ENCODE data around the gene DGCR2.
"Not testable (repeated sequence)": the region's sequence is repeated elsewhere in the genome, so short reads cannot be mapped to it uniquely, and the experiment has no call there.

The DGCR2 gene

DNA sequence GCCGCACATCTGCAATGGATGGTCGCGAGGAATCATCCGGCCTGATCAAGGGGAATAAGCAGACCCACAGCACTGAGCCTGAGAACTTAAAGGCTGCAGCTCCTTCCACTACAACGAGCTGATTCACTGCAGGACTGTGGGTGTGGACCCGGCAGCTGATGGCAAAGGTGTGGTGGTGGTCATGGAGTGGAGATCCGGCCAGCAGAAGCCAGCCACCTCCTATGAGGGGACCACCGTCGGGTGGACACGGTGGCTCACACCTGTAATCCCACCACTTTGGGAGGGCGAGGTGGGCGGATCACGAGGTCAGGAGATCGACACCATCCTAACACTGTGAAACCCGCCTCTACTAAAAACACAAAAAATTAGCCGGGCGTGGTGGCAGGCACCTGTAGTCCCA, 66.4 kb downstream of the DGCR2 start:
- no peak overlapping the region for H3K4me3 ChIP-seq (ENCODE audit: low read depth, low read length)
- DNase-seq (ENCODE audit: low read depth) = no peak
- TF ChIP-seq CTCF (IDR thresholded peaks at IDR 0.05; ENCODE audit: low read depth, low read length, missing control alignments) = no peak
- in situ Hi-C loops (cut with HindIII; ENCODE audit: low sequenced_read_pairs) = no loop called here

DNA sequence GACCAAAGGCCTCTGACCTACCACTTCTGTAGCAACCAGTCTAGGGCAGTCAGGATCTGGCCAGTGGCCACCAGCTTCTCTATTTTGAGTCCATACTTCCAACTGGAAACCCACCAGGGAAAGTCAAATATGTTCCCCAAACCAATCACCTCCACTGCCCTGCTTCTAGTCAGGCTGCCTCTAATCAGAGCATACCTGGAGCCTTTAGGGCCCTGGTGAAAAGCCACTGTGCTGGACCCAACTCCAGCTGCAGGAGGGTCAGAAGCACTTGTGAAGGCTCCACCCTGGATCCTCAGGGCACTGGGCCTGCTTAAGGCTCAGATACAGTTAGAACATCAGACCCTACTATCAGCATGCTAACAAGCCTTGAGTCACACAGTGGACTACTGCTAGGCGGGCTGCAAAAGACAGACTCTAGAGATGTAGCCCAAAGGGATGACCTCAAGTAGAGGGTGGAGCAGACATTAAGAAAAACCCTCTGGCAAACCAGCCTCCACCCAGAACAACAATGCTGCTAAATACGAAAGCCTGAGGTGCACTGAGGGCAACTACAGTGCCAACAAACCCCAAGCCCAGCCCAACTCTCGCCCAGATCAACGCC, 69.2 kb downstream of the DGCR2 start:
- no peak for TF ChIP-seq CTCF (IDR thresholded peaks at IDR 0.05; ENCODE audit: low read depth, low read length, missing control alignments)
- DNase-seq (ENCODE audit: low read depth) = no peak
- in situ Hi-C loops (cut with HindIII; ENCODE audit: low sequenced_read_pairs) = no loop called here
- H3K4me3 ChIP-seq (ENCODE audit: low read depth, low read length) = no peak overlapping the region

DNA sequence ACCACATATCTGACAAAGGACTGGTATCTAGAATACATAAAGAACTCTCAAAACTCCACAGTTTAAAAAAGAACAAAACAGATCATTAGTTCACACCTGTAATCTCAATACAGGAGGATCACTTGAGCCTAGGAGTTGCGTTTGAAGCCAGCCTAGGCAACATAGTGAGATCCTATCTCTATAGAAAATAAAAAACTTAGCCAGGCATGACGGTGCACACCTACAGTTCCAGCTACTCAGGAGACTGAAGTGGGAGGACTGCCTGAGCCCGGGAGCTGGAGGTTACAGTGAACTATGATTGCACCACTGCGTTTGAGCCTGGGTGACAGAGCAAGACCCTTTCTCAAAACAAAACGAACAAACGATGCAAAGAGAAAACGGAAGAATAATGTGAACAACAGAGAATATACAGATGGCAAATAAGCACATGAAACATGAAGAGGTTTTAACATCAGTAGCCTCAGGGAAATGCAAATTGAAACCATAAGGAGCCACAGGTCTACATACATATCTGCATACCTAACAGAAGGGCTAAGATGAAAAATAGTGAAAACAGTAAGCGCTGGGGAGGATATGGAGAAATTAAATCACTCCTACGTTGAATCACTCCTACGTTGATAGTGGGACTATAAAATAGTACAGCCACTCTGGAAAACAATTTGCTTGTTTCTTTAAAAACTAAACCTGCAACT, 70.7 kb downstream of the DGCR2 start:
- TF ChIP-seq CTCF (IDR thresholded peaks at IDR 0.05; ENCODE audit: low read depth, low read length, missing control alignments) = no peak
- no peak overlapping the region for H3K4me3 ChIP-seq (ENCODE audit: low read depth, low read length)
- no peak for DNase-seq (ENCODE audit: low read depth)
- in situ Hi-C loops (cut with HindIII; ENCODE audit: low sequenced_read_pairs) = no loop called here

DNA sequence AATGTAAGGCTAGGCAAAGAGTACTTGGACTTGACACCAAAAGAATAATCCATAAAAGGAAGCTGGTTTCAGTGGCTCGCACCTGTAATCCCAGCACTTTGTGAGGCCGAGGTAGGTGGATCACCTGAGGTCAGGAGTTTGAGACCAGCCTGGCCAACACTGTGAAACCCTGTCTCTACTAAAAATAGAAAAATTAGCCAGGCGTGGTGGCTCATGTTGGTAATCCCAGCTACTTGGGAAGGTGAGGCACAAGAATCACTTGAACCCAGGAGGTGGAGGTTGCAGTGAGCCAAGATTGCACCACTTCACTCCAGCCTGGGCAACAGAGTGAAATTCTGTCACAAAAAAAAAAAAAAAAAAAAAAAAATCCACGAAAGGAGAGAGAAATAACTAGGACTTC, 71.4 kb downstream of the DGCR2 start:
- H3K4me3 ChIP-seq (ENCODE audit: low read depth, low read length); in situ Hi-C loops (cut with HindIII; ENCODE audit: low sequenced_read_pairs); DNase-seq (ENCODE audit: low read depth): not testable (repeated sequence)

DNA sequence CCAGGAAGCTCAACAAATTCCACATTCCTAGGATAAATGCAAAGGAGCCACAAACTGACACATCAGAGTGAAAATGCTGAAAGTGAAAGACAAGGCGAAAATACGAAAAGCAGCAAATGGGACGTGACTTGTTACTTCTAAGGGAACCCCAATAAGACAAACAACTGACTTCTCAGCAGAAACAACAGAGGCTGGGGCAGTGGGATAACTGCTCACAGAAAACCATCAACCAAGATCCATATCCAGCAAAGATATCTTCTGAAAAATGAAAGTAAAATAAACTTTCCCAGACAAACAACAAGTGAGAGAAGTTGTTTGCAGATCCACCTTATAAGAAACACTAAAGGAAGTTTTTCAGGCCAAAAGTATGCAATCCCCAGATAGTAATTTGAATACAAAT, 72.1 kb downstream of the DGCR2 start:
- no peak for DNase-seq (ENCODE audit: low read depth)
- in situ Hi-C loops (cut with HindIII; ENCODE audit: low sequenced_read_pairs) = no loop called here
- H3K4me3 ChIP-seq (ENCODE audit: low read depth, low read length) = no peak overlapping the region
- TF ChIP-seq CTCF (IDR thresholded peaks at IDR 0.05; ENCODE audit: low read depth, low read length, missing control alignments) = no peak

GRCh38 chr22:19048531-19048930, 73.7 kb downstream of the DGCR2 start:
- no peak for TF ChIP-seq CTCF (IDR thresholded peaks at IDR 0.05; ENCODE audit: low read depth, low read length, missing control alignments)
- no peak overlapping the region for H3K4me3 ChIP-seq (ENCODE audit: low read depth, low read length)
- no peak for DNase-seq (ENCODE audit: low read depth)
- in situ Hi-C loops (cut with HindIII; ENCODE audit: low sequenced_read_pairs) = no loop called here

GRCh38 chr22:19047993-19048392, 74.2 kb downstream of the DGCR2 start:
- H3K4me3 ChIP-seq (ENCODE audit: low read depth, low read length) = no peak overlapping the region
- in situ Hi-C loops (cut with HindIII; ENCODE audit: low sequenced_read_pairs) = no loop called here
- TF ChIP-seq CTCF (IDR thresholded peaks at IDR 0.05; ENCODE audit: low read depth, low read length, missing control alignments) = no peak
- no peak for DNase-seq (ENCODE audit: low read depth)

Data from astrocyte of the cerebellum (primary cell).